Daoy (cell line): ENCODE results near the gene PARP14. TPM values are rescaled to one million over a fixed set of nuclear protein-coding genes. Genes with fewer than 3 reads are reported as not detected.

Experiments used
- DNase-seq: peaks from one replicate; pipeline ENCODE4 v3.0.0-alpha.2; 2015; ENCODE audit warnings: low read depth
- total RNA-seq: library from RNA; depleted of rRNA; stranded (reverse); fragments of >200 nt; shearing (Covaris generic); gene quantifications from 2 replicates; pipeline ENCODE4 v1.2.3, GENCODE V29; 2014; rRNA removed

PARP14 gene
- total RNA-seq, 1 experiment from 2014 or later = 36.9 TPM

GRCh38 chr3:122767540-122768372 is 87.1 kb downstream of the PARP14 start:
- no peak for DNase-seq

GRCh38 chr3:122770521-122771202 is 90.0 kb downstream of the PARP14 start:
- DNase-seq = no peak

- no peak for DNase-seq
Observed at GRCh38 chr3:122772827-122773226, 92.2 kb downstream of the PARP14 start.

GRCh38 chr3:122773944-122774509 is 93.4 kb downstream of the PARP14 start:
- no peak for DNase-seq

- DNase-seq = no peak
Observed at GRCh38 chr3:122774564-122774963, 93.9 kb downstream of the PARP14 start.

- no peak for DNase-seq
Observed at GRCh38 chr3:122776675-122777468, 96.2 kb downstream of the PARP14 start.

GRCh38 chr3:122777563-122777962 is 96.9 kb downstream of the PARP14 start:
- no peak for DNase-seq

Other genes with a start within 250 kb of the PARP14 start
- 21.5 and 32.1 TPM in 2 replicates for gene KPNA1, start 165.9 kb upstream of the PARP14 start, total RNA-seq
- gene PARP9, start 116.5 kb upstream of the PARP14 start, total RNA-seq = 11.9 and 26.3 TPM in 2 replicates
- gene DTX3L, start 116.5 kb upstream of the PARP14 start, total RNA-seq = 13.7 and 14.7 TPM in 2 replicates
- gene PARP15, start 103.2 kb upstream of the PARP14 start, total RNA-seq = under 0.01 TPM in 1 of 2 replicates, not detected in the other
- gene HSPBAP1, start 113.0 kb downstream of the PARP14 start, total RNA-seq = 11.7 and 12.7 TPM in 2 replicates
- gene SLC49A4, start 114.2 kb downstream of the PARP14 start, total RNA-seq = 17.5 and 18.3 TPM in 2 replicates